T-cell (primary cell): ENCODE results near the gene ZNF780A. TPM values are rescaled to one million over a fixed set of nuclear protein-coding genes. Genes with fewer than 3 reads are reported as not detected.
"Not testable (repeated sequence)": the region's sequence is repeated elsewhere in the genome, so short reads cannot be mapped to it uniquely, and the experiment has no call there.

Experiments
- ATAC-seq, 4 experiments: fragments of 200-7000 bp in 3 of 4; fragments of 150-1000 bp in 1 of 4; cut with Tn5 transposase; replicated peaks in 1 of 4; 1 replicate in 3 of 4; 2 replicates in 1 of 4; pipeline ENCODE4 v1.10.0; 2021; ENCODE audit warnings: moderate library complexity in 3 of 4, mild to moderate bottlenecking in 2 of 4, moderate number of reproducible peaks in 1 of 4
- CTCF ChIA-PET, 2 donors: fragments of 300-600 bp; sonication (Branson Sonifier 250); formaldehyde crosslinking; loops; one replicate each; lab custom pipeline; 2022; ENCODE audit warnings: antibody characterized with exemption in 2 of 2; lab: Charles Lee
- POLR2A ChIA-PET, 2 donors: fragments of 300-600 bp; sonication (Branson Sonifier 250); formaldehyde crosslinking; loops; one replicate each; lab custom pipeline; 2022; ENCODE audit warnings: antibody characterized with exemption in 2 of 2; lab: Charles Lee
- DNase-seq, 35 experiments: peaks; one replicate each; pipeline versions ENCODE4 v3.0.0 to v3.0.0-alpha.2; 2013 to 2023
- H3K27ac ChIP-seq: one replicate; pipeline ENCODE4 v1.5.1; 2013; ENCODE audit warnings: low read length
- H3K27me3 ChIP-seq, 2 experiments: replicated peaks in 1 of 2; 1 replicate in 1 of 2; 2 replicates in 1 of 2; pipeline versions ENCODE4 v1.6.1 to v1.7.0; 2013; ENCODE audit warnings: low read length in 1 of 2, mixed read lengths in 1 of 2; ENCODE audit not compliant: control insufficient read depth in 2 of 2, insufficient read depth in 2 of 2; ENCODE audit errors: extremely low read depth in 1 of 2
- H3K36me3 ChIP-seq, 2 donors: 1 replicate in 1 of 2; 2 replicates in 1 of 2; pipeline versions ENCODE4 v1.6.1 to v1.7.0; 2013; ENCODE audit warnings: low read length in 1 of 2; ENCODE audit not compliant: control insufficient read depth in 2 of 2, insufficient read depth in 1 of 2; ENCODE audit errors: extremely low read depth in 1 of 2
- H3K4me1 ChIP-seq, 2 experiments: 1 replicate in 1 of 2; 2 replicates in 1 of 2; pipeline versions ENCODE4 v1.6.1 to v1.7.0; 2013; ENCODE audit warnings: low read length in 2 of 2, mixed read lengths in 1 of 2; ENCODE audit not compliant: insufficient read depth in 2 of 2, control insufficient read depth in 1 of 2; ENCODE audit errors: extremely low read depth in 1 of 2
- H3K4me3 ChIP-seq, 2 donors: 1 replicate in 1 of 2; 2 replicates in 1 of 2; pipeline versions ENCODE4 v1.5.1 to v1.7.0; 2013; ENCODE audit warnings: mild to moderate bottlenecking in 2 of 2, low read length in 1 of 2, moderate library complexity in 1 of 2; ENCODE audit not compliant: control insufficient read depth in 1 of 2; ENCODE audit errors: extremely low read depth in 1 of 2
- H3K9me3 ChIP-seq: 2 replicates; pipeline ENCODE4 v1.7.0; 2013
- H3K27ac Mint-ChIP-seq, 2 donors: one replicate each; pipeline ENCODE4 v1.8.0; 2020 to 2021; ENCODE audit warnings: mild to moderate bottlenecking in 2 of 2, mixed read lengths in 2 of 2
- H3K27me3 Mint-ChIP-seq, 2 donors: one replicate each; pipeline ENCODE4 v1.8.0; 2021 to 2022; ENCODE audit warnings: mixed read lengths in 2 of 2
- H3K36me3 Mint-ChIP-seq: one replicate; pipeline ENCODE4 v1.8.0; 2021; ENCODE audit warnings: mixed read lengths
- H3K4me1 Mint-ChIP-seq, 3 donors: one replicate each; pipeline ENCODE4 v1.8.0; 2020 to 2022; ENCODE audit warnings: mixed read lengths in 3 of 3, mild to moderate bottlenecking in 1 of 3
- H3K4me3 Mint-ChIP-seq, 3 donors: one replicate each; pipeline ENCODE4 v1.8.0; 2020 to 2022; ENCODE audit warnings: mild to moderate bottlenecking in 3 of 3, mixed read lengths in 3 of 3, moderate library complexity in 3 of 3
- H3K9me3 Mint-ChIP-seq, 3 donors: one replicate each; pipeline ENCODE4 v1.8.0; 2020 to 2022; ENCODE audit warnings: mixed read lengths in 3 of 3
- WGBS: methylation state at CpG from one replicate; pipeline ENCODE4 v1.1.5; 2013; ENCODE audit warnings: missing lambda C conversion rate; ENCODE audit not compliant: insufficient coverage; 5-methylcytosine and 5-hydroxymethylcytosine counted together
- total RNA-seq, 35 experiments: library from RNA in 6 of 35; stranded (reverse) in 6 of 35; fragments of 120-200 nt in 1 of 35; gene quantifications; one replicate each; pipeline versions ENCODE4 v1.2.1 to v1.2.4 and lab custom pipeline; 2013 to 2026

ZNF780A gene
- total RNA-seq, 5 donors from 2014 or later (not counting 1 experiment from before 2014, with no cell fraction given): 18.2 to 43.0 (median 29.0) TPM

DNA sequence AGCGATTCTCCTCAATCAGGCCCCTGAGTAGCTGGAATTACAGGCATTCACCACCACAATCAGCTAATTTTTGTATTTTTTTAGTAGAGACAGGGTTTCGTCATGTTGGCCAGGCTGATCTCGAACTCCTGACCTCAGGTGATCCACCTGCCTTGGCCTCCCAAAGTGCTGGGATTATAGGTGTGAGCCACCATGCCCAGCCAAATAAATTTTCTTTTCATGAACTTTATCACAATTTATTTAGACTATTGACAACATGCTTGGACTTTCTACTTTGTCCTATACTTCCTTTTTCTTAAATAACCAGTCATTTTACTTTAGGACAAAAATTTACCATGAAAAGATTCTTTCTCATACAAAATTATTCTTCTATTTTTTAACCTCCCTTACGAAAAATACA lies 21.5 kb upstream of the ZNF780A start:
- H3K4me1 Mint-ChIP-seq, H3K9me3 Mint-ChIP-seq, CTCF ChIA-PET, H3K36me3 Mint-ChIP-seq, H3K27ac Mint-ChIP-seq, H3K4me3 Mint-ChIP-seq, H3K36me3 ChIP-seq, H3K9me3 ChIP-seq, H3K27me3 ChIP-seq, H3K27me3 Mint-ChIP-seq, ATAC-seq, H3K27ac ChIP-seq, H3K4me1 ChIP-seq, H3K4me3 ChIP-seq, DNase-seq: not testable (repeated sequence)
- WGBS: no CpG with 5 or more reads among the region's 4 CpGs
- POLR2A ChIA-PET: interaction anchor here in 1 of 2 donors (0.9 kb wide), 1 partner anchor 127 kb away, joined by 3 read pairs; no protein-coding TSS in a partner anchor

DNA sequence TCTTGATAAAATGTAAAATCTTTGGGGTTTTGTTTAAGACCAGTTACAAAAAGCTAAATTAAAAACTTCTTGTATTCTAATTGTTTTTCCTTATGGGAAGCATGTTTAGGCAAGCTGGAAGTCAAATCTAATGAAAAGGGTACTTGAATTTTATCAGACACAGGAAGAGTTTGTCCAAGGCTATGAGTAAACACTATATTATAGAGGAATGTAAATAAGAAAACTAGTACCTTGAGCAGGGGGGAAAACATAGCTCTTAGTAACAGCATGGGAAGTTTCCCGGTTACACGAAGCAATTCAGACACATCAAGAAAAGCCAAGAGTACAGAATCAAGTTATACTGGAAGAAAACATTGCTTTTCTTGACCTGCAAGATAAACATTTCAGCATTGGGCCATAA lies 19.8 kb upstream of the ZNF780A start:
- Histone ChIP-seq H3K36me3 (no peaks in the 10 kb centered on the region), H3K27me3 (no peaks in the 10 kb centered on the region), H3K9me3 (no peaks in the 10 kb centered on the region), H3K27ac (no peak overlapping the region), H3K4me1 (no peaks in the 10 kb centered on the region), H3K4me3 (no peak overlapping the region)
- H3K9me3 Mint-ChIP-seq: peaks cover 0 to 3% (median 2%) of the 10 kb centered on the region in 3 donors
- no peak overlapping the region for H3K27ac Mint-ChIP-seq
- POLR2A ChIA-PET: no interaction called here
- no peak for DNase-seq
- no peaks in the 10 kb centered on the region for H3K36me3 Mint-ChIP-seq
- ATAC-seq: no peak
- WGBS: no CpG with 5 or more reads among the region's 2 CpGs
- peaks cover 2 to 5% of the 10 kb centered on the region in 2 donors for H3K27me3 Mint-ChIP-seq
- CTCF ChIA-PET: interaction anchor here in 1 of 2 donors (0.6 kb wide), 1 partner anchor 38 kb away, joined by 4 read pairs; no protein-coding TSS in a partner anchor
- H3K4me3 Mint-ChIP-seq: no peak overlapping the region
- no peaks in the 10 kb centered on the region for H3K4me1 Mint-ChIP-seq

DNA sequence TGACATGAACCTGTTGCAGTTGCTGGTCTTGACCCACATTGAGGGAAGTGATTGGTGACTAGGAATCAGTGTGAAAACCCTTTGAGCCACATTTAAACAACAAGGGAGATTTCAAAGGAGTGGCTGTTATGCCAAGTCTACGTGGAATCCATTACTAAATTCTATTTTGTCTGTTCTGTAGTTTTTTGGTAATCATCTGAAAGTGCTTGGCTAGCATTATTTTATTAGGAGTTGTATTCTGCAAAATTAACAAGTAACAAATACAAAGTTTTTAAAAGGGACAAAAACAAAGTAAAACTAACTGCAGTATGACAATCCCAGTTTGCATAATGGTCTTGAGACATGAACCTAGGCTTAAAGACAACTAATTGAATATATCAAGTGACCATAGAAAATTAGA lies 14.0 kb upstream of the ZNF780A start:
- H3K4me1 ChIP-seq: no peaks in the 10 kb centered on the region
- no CpG with 5 or more reads among the region's 1 CpG for WGBS
- Mint-ChIP-seq H3K36me3 (no peaks in the 10 kb centered on the region), H3K4me1 (no peaks in the 10 kb centered on the region), H3K9me3 (no peaks in the 10 kb centered on the region), H3K4me3 (no peak overlapping the region), H3K27ac (no peak overlapping the region), H3K27me3 (peaks cover 0 to 2% of the 10 kb centered on the region in 2 donors)
- CTCF ChIA-PET: interaction anchor here in 1 of 2 donors (0.7 kb wide), 1 partner anchor 57 kb away, joined by 4 read pairs; no protein-coding TSS in a partner anchor
- H3K27ac ChIP-seq: no peak overlapping the region
- no peak for DNase-seq
- H3K4me3 ChIP-seq: no peak overlapping the region
- POLR2A ChIA-PET: no interaction called here
- no peak for ATAC-seq
- H3K27me3 ChIP-seq: peaks cover 3 to 5% of the 10 kb centered on the region in 2 experiments
- no peaks in the 10 kb centered on the region for H3K36me3 ChIP-seq
- H3K9me3 ChIP-seq: no peaks in the 10 kb centered on the region

DNA sequence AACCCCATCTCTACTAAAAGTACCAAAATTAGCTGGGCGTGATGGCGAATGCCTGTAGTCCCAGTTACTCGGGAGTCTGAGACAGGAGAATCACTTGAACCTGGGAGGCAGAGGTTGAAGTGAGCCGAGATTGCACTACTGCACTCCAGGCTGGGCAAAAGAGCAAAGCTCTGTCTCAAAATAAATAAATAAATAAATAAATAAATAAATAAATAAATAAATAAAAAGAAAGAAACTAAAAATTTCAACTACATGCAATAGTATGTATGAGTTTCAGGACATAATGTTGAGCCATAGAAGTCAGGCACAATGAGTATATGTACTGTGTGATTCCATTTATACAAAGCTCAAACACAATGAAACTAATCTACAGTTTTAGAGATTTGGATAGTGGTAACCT lies 12.9 kb upstream of the ZNF780A start:
- POLR2A ChIA-PET: no interaction called here
- Histone ChIP-seq H3K4me1 (no peaks in the 10 kb centered on the region), H3K4me3 (no peak overlapping the region), H3K27ac (no peak overlapping the region), H3K36me3 (no peaks in the 10 kb centered on the region), H3K9me3 (no peaks in the 10 kb centered on the region), H3K27me3 (peaks cover 3 to 5% of the 10 kb centered on the region in 2 experiments)
- no peaks in the 10 kb centered on the region for H3K9me3 Mint-ChIP-seq
- H3K4me1 Mint-ChIP-seq: no peaks in the 10 kb centered on the region
- no peaks in the 10 kb centered on the region for H3K36me3 Mint-ChIP-seq
- no peak for DNase-seq
- peaks cover 2 to 4% of the 10 kb centered on the region in 2 donors for H3K27me3 Mint-ChIP-seq
- WGBS: no CpG with 5 or more reads among the region's 4 CpGs
- CTCF ChIA-PET: no interaction called here
- H3K27ac Mint-ChIP-seq: no peak overlapping the region
- no peak for ATAC-seq
- H3K4me3 Mint-ChIP-seq: no peak overlapping the region

DNA sequence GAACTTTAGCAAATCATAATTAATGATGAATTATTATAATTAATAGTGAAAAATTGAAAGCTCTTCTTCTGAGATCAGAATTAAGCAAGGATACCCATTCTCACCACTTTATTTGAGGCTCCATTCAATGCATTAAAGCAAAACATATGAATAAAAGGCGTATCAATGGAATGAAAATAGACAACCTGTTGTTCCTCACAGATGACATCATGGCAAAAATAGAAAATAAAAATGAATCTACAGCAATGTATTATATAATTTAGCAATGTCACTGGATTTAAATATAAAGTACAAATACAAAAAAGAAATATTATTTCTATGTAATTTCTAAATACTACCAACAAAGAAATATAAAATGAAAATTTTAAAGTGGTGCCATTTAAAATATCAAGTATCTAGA lies 11.1 kb upstream of the ZNF780A start:
- no peaks in the 10 kb centered on the region for H3K9me3 ChIP-seq
- no peak overlapping the region for H3K4me3 ChIP-seq
- no peak overlapping the region for H3K27ac ChIP-seq
- no peak overlapping the region for H3K4me3 Mint-ChIP-seq
- H3K27me3 Mint-ChIP-seq: peaks cover 10 to 13% of the 10 kb centered on the region in 2 donors
- DNase-seq: no peak
- no peaks in the 10 kb centered on the region for H3K4me1 Mint-ChIP-seq
- H3K4me1 ChIP-seq: no peaks in the 10 kb centered on the region
- no peaks in the 10 kb centered on the region for H3K36me3 Mint-ChIP-seq
- CTCF ChIA-PET: no interaction called here
- ATAC-seq: no peak
- POLR2A ChIA-PET: no interaction called here
- no peaks in the 10 kb centered on the region for H3K9me3 Mint-ChIP-seq
- H3K27ac Mint-ChIP-seq: no peak overlapping the region
- peaks cover 3 to 11% of the 10 kb centered on the region in 2 experiments for H3K27me3 ChIP-seq
- no CpG with 5 or more reads among the region's 1 CpG for WGBS
- no peaks in the 10 kb centered on the region for H3K36me3 ChIP-seq

DNA sequence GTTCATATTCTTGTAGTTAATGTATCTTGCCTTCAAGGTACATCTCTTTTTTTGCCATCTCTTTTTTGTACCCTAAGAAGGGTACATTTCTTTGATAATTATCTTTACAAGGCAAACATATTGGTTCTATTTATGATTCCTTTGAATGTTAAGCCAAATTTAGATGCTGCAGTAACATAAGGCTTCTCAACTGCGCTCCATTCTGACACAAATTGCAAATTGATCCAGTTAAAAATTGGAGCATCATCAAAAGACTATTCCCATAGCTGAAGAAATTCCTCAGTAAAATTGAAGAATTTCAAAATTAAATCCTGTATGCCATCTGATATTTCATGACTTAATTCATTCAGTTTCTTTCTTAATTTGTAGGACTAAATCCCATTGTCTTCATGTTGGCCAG lies 2.7 kb upstream of the ZNF780A start:
- no peak for DNase-seq
- ChIA-PET POLR2A (interaction anchor here in 1 of 2 donors (1.1 kb wide), 1 partner anchor 21 kb away, joined by 5 read pairs; no protein-coding TSS in a partner anchor), CTCF (interaction anchor here in 1 of 2 donors (0.6 to 1.1 kb wide), 2 partner anchors 50 to 123 kb away, joined by 3 to 6 read pairs; partner anchors contain the start of gene PSMC4)
- Mint-ChIP-seq H3K27me3 (peaks cover 17 to 26% of the 10 kb centered on the region in 2 donors), H3K4me1 (peaks cover 29 to 33% (median 32%) of the 10 kb centered on the region in 3 donors), H3K36me3 (peaks cover 13% of the 10 kb centered on the region), H3K27ac (no peak overlapping the region), H3K9me3 (peaks cover 2 to 10% (median 4%) of the 10 kb centered on the region in 3 donors), H3K4me3 (no peak overlapping the region)
- Histone ChIP-seq H3K4me1 (peaks cover 10 to 12% of the 10 kb centered on the region in 2 experiments), H3K27ac (no peak overlapping the region), H3K9me3 (no peaks in the 10 kb centered on the region), H3K36me3 (no peaks in the 10 kb centered on the region), H3K4me3 (no peak overlapping the region), H3K27me3 (peaks cover 0 to 22% of the 10 kb centered on the region in 2 experiments)
- no peak for ATAC-seq
- WGBS: 100% methylated on average over 1 of the region's 1 CpG
